ENCODE measurements around the gene PLEKHA5.

- no peak for TF ChIP-seq CTCF (IDR thresholded peaks at IDR 0.05)
- no peak for TF ChIP-seq POLR2A (IDR thresholded peaks at IDR 0.05)
Measured at GRCh38 chr12:19113464-19113863, 16.1 kb upstream of the PLEKHA5 start.

Data from lower leg skin (tissue), 3 donors.